ENCODE results near the gene EXPH5. TPM values are rescaled to one million over a fixed set of nuclear protein-coding genes. Genes with fewer than 3 reads are reported as not detected.

Gene EXPH5
- total and polyA plus RNA-seq, 9 of the 15 experiments (the other 6 are each of a cell fraction or from before 2014, with no cell fraction given), result 1.3 to 8.5 (median 4.8) TPM

DNA sequence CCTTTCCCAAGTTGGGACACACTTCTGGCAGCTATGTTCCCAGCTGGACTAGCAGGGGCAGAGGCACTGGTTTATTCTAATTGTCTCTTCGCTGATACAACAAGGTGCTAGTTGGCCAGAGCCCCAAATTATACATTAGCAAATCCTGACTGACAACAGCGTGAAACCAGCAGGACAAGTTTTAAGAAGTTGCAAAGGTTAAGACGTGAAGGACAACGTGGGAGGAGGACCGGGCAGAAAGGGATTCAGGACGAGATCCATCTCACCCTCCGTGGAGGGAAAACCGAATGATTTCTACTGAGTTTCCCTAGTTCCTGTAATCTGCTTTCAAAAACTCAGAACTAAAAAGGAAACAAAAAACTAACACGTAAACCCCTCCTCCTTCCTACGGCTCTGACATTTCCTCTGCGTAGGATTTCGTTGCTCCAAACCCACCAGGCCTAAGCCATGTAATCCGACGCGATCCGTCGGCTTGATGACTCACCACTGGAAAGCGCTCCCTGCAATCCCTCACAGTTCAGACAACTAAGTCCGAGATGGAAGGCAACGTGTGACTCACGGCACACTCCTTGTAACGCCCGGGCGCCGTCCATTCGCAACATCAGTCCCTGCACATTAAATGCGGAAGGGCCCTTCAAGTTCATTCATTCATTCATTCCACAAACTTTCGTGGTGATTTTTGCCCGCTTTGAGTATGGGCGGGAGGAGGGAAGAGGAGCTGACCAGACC lies 96.1 kb downstream of the EXPH5 start (continued):
- TF ChIP-seq NFATC3 (IDR thresholded peaks at IDR 0.05), result peak; percentile 62; the same call in 1 of the 2 replicates
- peak; percentile 70 for TF ChIP-seq BHLHE40 (IDR thresholded peaks at IDR 0.05; ENCODE audit: low read length)
- no peak for TF ChIP-seq ZBTB12 (CRISPR knock-in tag; IDR thresholded peaks at IDR 0.05)
- no peak for TF ChIP-seq PTRF (tag; IDR thresholded peaks at IDR 0.05)
- TF ChIP-seq ZNF551 (CRISPR knock-in tag; IDR thresholded peaks at IDR 0.05), result no peak
- TF ChIP-seq NUFIP1 (IDR thresholded peaks at IDR 0.05; ENCODE audit: partially characterized antibody), result no peak
- TF ChIP-seq TCFL5 (CRISPR knock-in tag; conservative IDR thresholded peaks at IDR 0.05), result no peak
- TF ChIP-seq BCL6 (CRISPR knock-in tag; IDR thresholded peaks at IDR 0.05), result no peak
- no peak for TF ChIP-seq NCOA2 (IDR thresholded peaks at IDR 0.05; ENCODE audit: partially characterized antibody in 2 of 2)
- TF ChIP-seq ZNF184 (CRISPR knock-in tag; IDR thresholded peaks at IDR 0.05), result no peak
- TF ChIP-seq, protein P1, sequence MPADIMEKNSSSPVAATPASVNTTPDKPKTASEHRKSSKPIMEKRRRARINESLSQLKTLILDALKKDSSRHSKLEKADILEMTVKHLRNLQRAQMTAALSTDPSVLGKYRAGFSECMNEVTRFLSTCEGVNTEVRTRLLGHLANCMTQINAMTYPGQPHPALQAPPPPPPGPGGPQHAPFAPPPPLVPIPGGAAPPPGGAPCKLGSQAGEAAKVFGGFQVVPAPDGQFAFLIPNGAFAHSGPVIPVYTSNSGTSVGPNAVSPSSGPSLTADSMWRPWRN (IDR thresholded peaks at IDR 0.05; ENCODE audit: low read depth), result 0 out of 2 replicates have a peak, but pooled peaks have one; percentile 43
- no peak for TF ChIP-seq MBD1 (CRISPR knock-in tag; IDR thresholded peaks at IDR 0.05)
- peak; percentile 38; the same call in 1 of the 2 replicates for TF ChIP-seq ZBED1 (IDR thresholded peaks at IDR 0.05)
- no peak for TF ChIP-seq SMARCB1 (IDR thresholded peaks at IDR 0.05; ENCODE audit: insufficient read length, low read depth)
- no peak for TF ChIP-seq RBM34 (IDR thresholded peaks at IDR 0.05; ENCODE audit: borderline replicate concordance, insufficient read depth, low read length)
- TF ChIP-seq, protein P2, sequence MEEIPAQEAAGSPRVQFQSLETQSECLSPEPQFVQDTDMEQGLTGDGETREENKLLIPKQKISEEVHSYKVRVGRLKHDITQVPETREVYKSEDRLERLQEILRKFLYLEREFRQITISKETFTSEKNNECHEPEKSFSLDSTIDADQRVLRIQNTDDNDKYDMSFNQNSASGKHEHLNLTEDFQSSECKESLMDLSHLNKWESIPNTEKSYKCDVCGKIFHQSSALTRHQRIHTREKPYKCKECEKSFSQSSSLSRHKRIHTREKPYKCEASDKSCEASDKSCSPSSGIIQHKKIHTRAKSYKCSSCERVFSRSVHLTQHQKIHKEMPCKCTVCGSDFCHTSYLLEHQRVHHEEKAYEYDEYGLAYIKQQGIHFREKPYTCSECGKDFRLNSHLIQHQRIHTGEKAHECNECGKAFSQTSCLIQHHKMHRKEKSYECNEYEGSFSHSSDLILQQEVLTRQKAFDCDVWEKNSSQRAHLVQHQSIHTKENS (CRISPR knock-in tag; IDR thresholded peaks at IDR 0.05), result no peak
- no peak for TF ChIP-seq HINFP (tag; conservative IDR thresholded peaks at IDR 0.05; ENCODE audit: low read depth)
- 0 out of 2 replicates have a peak, but pooled peaks have one; percentile 16 for TF ChIP-seq SREBF1 (IDR thresholded peaks at IDR 0.05; ENCODE audit: borderline replicate concordance, low read depth, low read length)
- peak; percentile 73 for TF ChIP-seq PKNOX1 (IDR thresholded peaks at IDR 0.05)
- TF ChIP-seq IFI16 (CRISPR knock-in tag; IDR thresholded peaks at IDR 0.05), result no peak
- TF ChIP-seq BRCA1 (IDR thresholded peaks at IDR 0.05), result no peak
- no peak for TF ChIP-seq BRCA1 (CRISPR knock-in tag; IDR thresholded peaks at IDR 0.05)
- no peak for TF ChIP-seq KLF10 (CRISPR knock-in tag; IDR thresholded peaks at IDR 0.05)
